Vagina (tissue), 2 donors: ENCODE measurements around the gene GTF3C2.

Experiments used
- POLR2A ChIP-seq, 2 donors: fragments of 450-650 bp; IDR thresholded peaks; one replicate each; pipeline ENCODE4 v1.6.1; 2017; ENCODE audit warnings: antibody characterized with exemption in 2 of 2, mild to moderate bottlenecking in 2 of 2, moderate library complexity in 2 of 2
- POLR2AphosphoS5 ChIP-seq, 2 donors: sonication (generic); formaldehyde crosslinking; IDR thresholded peaks; one replicate each; pipeline ENCODE4 v1.9.0; 2017; ENCODE audit warnings: antibody characterized with exemption in 2 of 2, mild to moderate bottlenecking in 2 of 2, low read depth in 1 of 2; ENCODE audit not compliant: insufficient read depth in 1 of 2
- TF ChIP-seq, protein P1 (sequence below), 3 experiments: fragments of 450-650 bp in 2 of 3; fragments of 200-600 bp in 1 of 3; sonication (generic) in 1 of 3; IDR thresholded peaks; one replicate each; pipeline ENCODE4 v1.5.1; 2017 to 2019; ENCODE audit warnings: antibody characterized with exemption in 3 of 3, mild to moderate bottlenecking in 2 of 3, moderate library complexity in 2 of 3

DNA sequence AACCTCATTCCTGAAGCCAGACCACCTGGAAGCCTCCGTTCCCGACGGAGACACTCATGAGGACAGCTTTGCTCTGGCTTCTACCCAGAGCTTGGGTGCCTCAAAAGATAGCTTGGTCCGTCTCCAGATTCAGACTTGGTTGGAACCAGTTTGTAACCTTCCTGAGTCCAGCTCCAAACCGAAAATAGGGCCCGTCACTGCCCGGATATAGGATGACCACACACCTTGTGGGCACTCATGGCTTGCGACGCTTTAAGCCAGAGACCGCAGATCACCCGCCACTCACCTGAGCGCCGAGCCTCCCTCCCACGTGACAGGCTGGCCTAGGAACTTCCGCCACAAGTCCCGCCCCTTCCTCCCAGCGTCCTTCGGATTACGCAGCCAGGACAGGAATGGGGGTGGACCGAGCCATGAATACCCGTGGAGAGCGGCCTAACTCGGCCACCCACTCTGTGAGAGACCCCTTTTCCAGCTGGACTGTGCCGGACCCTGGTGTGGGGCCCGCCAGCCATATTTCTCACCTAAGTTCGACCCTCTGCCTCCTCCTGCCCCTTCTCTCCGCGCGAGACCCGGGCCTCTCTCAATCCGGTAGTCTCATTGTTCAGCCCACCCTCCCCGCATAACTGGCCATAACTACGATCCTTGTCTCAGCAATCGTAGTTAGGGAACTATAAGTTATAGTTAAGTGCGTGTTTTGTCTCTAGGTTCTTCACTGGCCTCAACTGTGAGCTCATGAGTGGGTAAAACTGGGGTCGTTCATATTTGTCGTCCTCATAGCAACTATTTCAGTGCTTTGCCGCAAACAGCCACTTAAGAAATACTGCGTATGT lies 33.6 kb downstream of the GTF3C2 start, which contains the start of gene MPV17:
- TF ChIP-seq, protein P1, sequence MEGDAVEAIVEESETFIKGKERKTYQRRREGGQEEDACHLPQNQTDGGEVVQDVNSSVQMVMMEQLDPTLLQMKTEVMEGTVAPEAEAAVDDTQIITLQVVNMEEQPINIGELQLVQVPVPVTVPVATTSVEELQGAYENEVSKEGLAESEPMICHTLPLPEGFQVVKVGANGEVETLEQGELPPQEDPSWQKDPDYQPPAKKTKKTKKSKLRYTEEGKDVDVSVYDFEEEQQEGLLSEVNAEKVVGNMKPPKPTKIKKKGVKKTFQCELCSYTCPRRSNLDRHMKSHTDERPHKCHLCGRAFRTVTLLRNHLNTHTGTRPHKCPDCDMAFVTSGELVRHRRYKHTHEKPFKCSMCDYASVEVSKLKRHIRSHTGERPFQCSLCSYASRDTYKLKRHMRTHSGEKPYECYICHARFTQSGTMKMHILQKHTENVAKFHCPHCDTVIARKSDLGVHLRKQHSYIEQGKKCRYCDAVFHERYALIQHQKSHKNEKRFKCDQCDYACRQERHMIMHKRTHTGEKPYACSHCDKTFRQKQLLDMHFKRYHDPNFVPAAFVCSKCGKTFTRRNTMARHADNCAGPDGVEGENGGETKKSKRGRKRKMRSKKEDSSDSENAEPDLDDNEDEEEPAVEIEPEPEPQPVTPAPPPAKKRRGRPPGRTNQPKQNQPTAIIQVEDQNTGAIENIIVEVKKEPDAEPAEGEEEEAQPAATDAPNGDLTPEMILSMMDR (IDR thresholded peaks at IDR 0.05): no peak
- TF ChIP-seq POLR2A (IDR thresholded peaks at IDR 0.05) (peak in 1 of 2 donors; percentile 77), POLR2AphosphoS5 (IDR thresholded peaks at IDR 0.05; ENCODE audit: insufficient read depth in 1 of 2, low read depth in 1 of 2) (peak; percentile 92 to 95)
